HEK293 (cell line): ENCODE results near the gene KCNV2.

Experiments
- CTCF ChIA-PET: fragments of 350-600 bp; formaldehyde crosslinking; extraction: SDS; loops from one replicate; lab custom pipeline; 2021; ENCODE audit warnings: antibody characterized with exemption; lab: Yijun Ruan, JAX
- POLR2A ChIA-PET: fragments of 300-600 bp; formaldehyde crosslinking; extraction: SDS; loops from one replicate; lab custom pipeline; 2020; ENCODE audit warnings: antibody characterized with exemption, inconsistent platforms; lab: Yijun Ruan, JAX
- H3K27ac ChIP-seq: fragments of 200-500 bp; sonication (Bioruptor generic); 2 replicates; pipeline ENCODE4 v1.5.1; 2014; ENCODE audit warnings: low read depth, low read length, control low read depth, inconsistent platforms; ENCODE audit errors: extremely low read depth
- H3K36me3 ChIP-seq, 2 experiments: fragments of 200-500 bp in 1 of 2; sonication (Bioruptor generic) in 1 of 2; 1 replicate in 1 of 2; 2 replicates in 1 of 2; pipeline ENCODE4 v1.5.1; 2014 to 2017; ENCODE audit warnings: inconsistent platforms in 2 of 2, low read length in 2 of 2; ENCODE audit not compliant: control insufficient read depth in 2 of 2, insufficient read depth in 1 of 2
- H3K4me1 ChIP-seq: fragments of 200-500 bp; sonication (Bioruptor generic); 2 replicates; pipeline ENCODE4 v1.5.1; 2014; ENCODE audit warnings: mild to moderate bottlenecking, low read length, inconsistent platforms; ENCODE audit not compliant: control insufficient read depth, insufficient read depth
- H3K4me3 ChIP-seq: 2 replicates; pipeline ENCODE4 v1.5.1; 2011; ENCODE audit warnings: low read depth, mild to moderate bottlenecking, control low read depth, low read length, moderate library complexity
- H3K9me3 ChIP-seq: fragments of 200-500 bp; sonication (Bioruptor generic); 2 replicates; pipeline ENCODE4 v1.5.1; 2014; ENCODE audit warnings: low read depth, low read length, inconsistent platforms; ENCODE audit not compliant: control insufficient read depth, insufficient read depth
- AEBP2 ChIP-seq: fragments of 450-650 bp; formaldehyde crosslinking; IDR thresholded peaks from 2 replicates; pipeline ENCODE4 v1.5.1; 2016; ENCODE audit warnings: missing biosample characterization, missing genetic modification characterization, borderline replicate concordance
- HOXA7 ChIP-seq: sonication (generic); formaldehyde crosslinking; IDR thresholded peaks from 2 replicates; pipeline ENCODE4 v1.8.1; 2022; ENCODE audit warnings: missing genetic modification reagents, borderline replicate concordance
- SP2 ChIP-seq: fragments of 450-650 bp; formaldehyde crosslinking; IDR thresholded peaks from 2 replicates; pipeline ENCODE4 v1.5.1; 2016; ENCODE audit warnings: missing biosample characterization, missing genetic modification characterization
- ZBTB20 ChIP-seq: fragments of 450-650 bp; formaldehyde crosslinking; IDR thresholded peaks from 2 replicates; pipeline ENCODE4 v1.5.1; 2016; ENCODE audit warnings: missing biosample characterization, missing genetic modification characterization
- ZBTB6 ChIP-seq: fragments of 450-650 bp; formaldehyde crosslinking; IDR thresholded peaks from 2 replicates; pipeline ENCODE4 v1.5.1; 2017; ENCODE audit warnings: missing biosample characterization, missing genetic modification characterization
- ZNF214 ChIP-seq: fragments of 450-650 bp; formaldehyde crosslinking; IDR thresholded peaks from 2 replicates; pipeline ENCODE4 v1.5.1; 2017; ENCODE audit warnings: missing biosample characterization, mild to moderate bottlenecking, missing genetic modification characterization, borderline replicate concordance
- ZNF239 ChIP-seq: fragments of 450-650 bp; formaldehyde crosslinking; IDR thresholded peaks from 2 replicates; pipeline ENCODE4 v1.5.1; 2016; ENCODE audit warnings: missing biosample characterization, missing genetic modification characterization
- ZNF266 ChIP-seq: fragments of 450-650 bp; formaldehyde crosslinking; IDR thresholded peaks from 2 replicates; pipeline ENCODE4 v1.5.1; 2016; ENCODE audit warnings: missing biosample characterization, missing genetic modification characterization, low read depth
- ZNF324 ChIP-seq: fragments of 450-650 bp; formaldehyde crosslinking; IDR thresholded peaks from 2 replicates; pipeline ENCODE4 v1.5.1; 2016; ENCODE audit warnings: missing biosample characterization, missing genetic modification characterization
- ZNF354C ChIP-seq: fragments of 450-650 bp; formaldehyde crosslinking; IDR thresholded peaks from 2 replicates; pipeline ENCODE4 v1.5.1; 2016; ENCODE audit warnings: missing biosample characterization, missing genetic modification characterization, low read depth, borderline replicate concordance
- ZNF501 ChIP-seq: fragments of 450-650 bp; formaldehyde crosslinking; IDR thresholded peaks from 2 replicates; pipeline ENCODE4 v1.5.1; 2016; ENCODE audit warnings: missing biosample characterization, missing genetic modification characterization
- ZNF571 ChIP-seq: fragments of 450-650 bp; formaldehyde crosslinking; IDR thresholded peaks from 2 replicates; pipeline ENCODE4 v1.5.0; 2017; ENCODE audit warnings: missing biosample characterization, missing genetic modification characterization
- ZNF610 ChIP-seq: fragments of 450-650 bp; formaldehyde crosslinking; IDR thresholded peaks from 2 replicates; pipeline ENCODE4 v1.5.1; 2016; ENCODE audit warnings: missing biosample characterization, missing genetic modification characterization, borderline replicate concordance
- ZNF664 ChIP-seq: fragments of 450-650 bp; formaldehyde crosslinking; IDR thresholded peaks from 2 replicates; pipeline ENCODE4 v1.5.1; 2016; ENCODE audit warnings: missing biosample characterization, missing genetic modification characterization
- ZNF677 ChIP-seq: fragments of 450-650 bp; IDR thresholded peaks from 2 replicates; pipeline ENCODE4 v1.5.0; 2018; ENCODE audit warnings: missing biosample characterization, mild to moderate bottlenecking, missing genetic modification characterization, moderate library complexity
- ZNF830 ChIP-seq: fragments of 450-650 bp; IDR thresholded peaks from 2 replicates; pipeline ENCODE4 v1.5.0; 2018; ENCODE audit warnings: missing biosample characterization, missing genetic modification characterization, low read depth, mild to moderate bottlenecking, moderate library complexity

KCNV2 gene

GRCh38 chr9:2711716-2712115 lies 5.6 kb upstream of the KCNV2 start:
- ChIA-PET CTCF (interaction anchor here (0.6 kb wide), 1 partner anchor 1108 kb away, joined by 3 read pairs; no protein-coding TSS in a partner anchor), POLR2A (no interaction called here)
- no peak for TF ChIP-seq SP2 (tag by site-specific recombination)
- no peak for TF ChIP-seq AEBP2
- TF ChIP-seq ZNF354C (tag by site-specific recombination): no peak
- TF ChIP-seq ZNF677 (tag by site-specific recombination): no peak
- Histone ChIP-seq H3K4me1 (no peaks in the 10 kb centered on the region), H3K36me3 (no peaks in the 10 kb centered on the region), H3K4me3 (no peak overlapping the region), H3K9me3 (no peaks in the 10 kb centered on the region), H3K27ac (no peak overlapping the region)

GRCh38 chr9:2718001-2718697 lies 839 bp downstream of the KCNV2 start:
- Histone ChIP-seq H3K36me3 (peaks cover 0 to 7% of the 10 kb centered on the region in 2 experiments; a peak in 1 of 3 replicates), H3K4me3 (no peak overlapping the region), H3K4me1 (no peaks in the 10 kb centered on the region), H3K27ac (no peak overlapping the region), H3K9me3 (no peaks in the 10 kb centered on the region)
- ChIA-PET CTCF (interaction anchor here (0.6 kb wide), 1 partner anchor 133 kb away, joined by 3 read pairs; no protein-coding TSS in a partner anchor), POLR2A (no interaction called here)
- TF ChIP-seq ZNF610 (tag by site-specific recombination) (no peak), ZNF324 (tag by site-specific recombination) (no peak), ZNF501 (tag by site-specific recombination) (no peak)

GRCh38 chr9:2718698-2719033 lies 1.4 kb downstream of the KCNV2 start:
- TF ChIP-seq ZNF214 (no peak), ZNF266 (tag by site-specific recombination) (no peak), HOXA7 (no peak), ZBTB20 (tag by site-specific recombination) (no peak), ZBTB6 (tag by site-specific recombination) (no peak), ZNF571 (no peak), AEBP2 (no peak), ZNF664 (tag by site-specific recombination) (no peak), ZNF239 (no peak), ZNF830 (tag by site-specific recombination) (no peak)
- ChIA-PET POLR2A (no interaction called here), CTCF (interaction anchor here (0.6 to 1.4 kb wide), 2 partner anchors 9 to 133 kb away, joined by 3 to 4 read pairs; no protein-coding TSS in a partner anchor)
- no peaks in the 10 kb centered on the region for H3K9me3 ChIP-seq
- no peak overlapping the region for H3K27ac ChIP-seq
- peaks cover 0 to 7% of the 10 kb centered on the region in 2 experiments; a peak in 1 of 3 replicates for H3K36me3 ChIP-seq
- no peak overlapping the region for H3K4me3 ChIP-seq
- H3K4me1 ChIP-seq: no peaks in the 10 kb centered on the region
